HG03558 (cell line): ENCODE measurements around the gene ENO4.

Experiments used
- ATAC-seq: cut with Tn5 transposase; IDR thresholded peaks from one replicate; pipeline ENCODE4 v1.9.1; 2021; ENCODE audit warnings: moderate number of reproducible peaks; ENCODE audit not compliant: unreplicated experiment; ENCODE audit errors: extremely low read depth

ENO4 gene

DNA sequence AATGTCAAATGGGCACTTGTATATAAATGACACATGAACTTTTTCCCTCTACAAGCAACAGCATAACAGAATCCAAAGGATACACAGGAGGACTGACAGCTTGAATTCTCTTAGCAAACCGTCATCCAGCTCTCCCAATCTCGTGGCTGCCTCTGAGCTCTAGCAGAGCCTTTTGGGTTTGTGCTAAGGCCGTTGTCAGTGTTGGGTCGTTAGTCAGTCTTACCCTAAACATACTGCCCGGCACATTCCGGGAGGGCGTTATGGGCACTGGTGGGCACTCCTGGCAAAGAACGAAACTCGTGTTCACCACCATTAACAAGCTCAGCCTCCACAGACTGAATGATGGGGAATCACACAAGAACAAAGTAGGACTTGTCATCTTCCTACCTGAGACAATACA is 19.6 kb upstream of the ENO4 start:
- ATAC-seq = no peak

- no peak for ATAC-seq
Measured at GRCh38 chr10:116831086-116831485, 18.2 kb upstream of the ENO4 start.

- ATAC-seq = no peak
Measured at GRCh38 chr10:116831790-116832189, 17.5 kb upstream of the ENO4 start.

DNA sequence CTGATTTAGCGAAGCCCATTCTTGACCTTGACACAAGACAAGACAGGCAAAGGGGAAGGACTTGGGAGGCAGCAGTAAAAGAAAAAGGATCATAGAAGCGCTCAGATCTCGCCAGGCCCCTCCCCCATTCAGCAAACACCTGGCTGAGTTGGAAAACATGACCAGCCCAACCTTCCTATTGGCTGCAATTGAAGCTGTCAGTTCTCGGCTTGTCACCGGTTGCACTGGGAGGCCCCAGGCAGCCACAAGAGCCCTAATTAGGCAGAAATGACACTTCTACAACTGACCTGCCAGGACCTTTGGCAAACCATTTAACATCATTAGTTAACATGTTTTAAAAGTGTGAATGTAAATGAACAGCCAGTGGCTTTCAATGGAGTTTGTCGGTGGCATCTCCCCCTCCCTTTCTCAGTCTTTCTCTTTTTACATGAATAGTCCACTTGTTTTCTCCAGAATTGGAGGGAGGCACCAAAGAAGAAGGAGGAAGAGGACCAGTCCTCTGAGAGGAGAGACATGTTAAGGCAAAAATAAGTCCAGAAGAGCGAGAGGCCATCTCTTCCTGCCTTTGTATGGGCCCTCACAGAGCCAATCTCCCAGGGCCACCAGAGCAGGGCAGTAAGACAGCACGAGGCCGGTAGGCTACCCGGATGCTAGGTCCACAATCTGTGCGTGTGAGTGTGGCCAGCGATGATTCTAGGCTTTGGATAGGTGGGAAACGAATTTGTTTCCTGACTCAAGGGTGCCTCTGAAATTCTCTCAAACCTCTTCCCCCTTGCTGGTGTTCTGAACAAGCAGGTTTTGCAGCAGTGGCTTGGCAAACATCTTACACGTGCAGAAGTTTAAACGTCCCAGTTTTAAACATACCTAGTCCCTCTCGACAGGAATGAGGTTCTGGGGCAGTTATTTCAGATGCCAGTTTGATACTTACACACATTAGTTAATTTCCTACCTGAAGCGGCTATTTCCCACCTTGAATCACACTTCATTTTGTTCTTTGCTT is 15.0 kb upstream of the ENO4 start:
- no peak for ATAC-seq

DNA sequence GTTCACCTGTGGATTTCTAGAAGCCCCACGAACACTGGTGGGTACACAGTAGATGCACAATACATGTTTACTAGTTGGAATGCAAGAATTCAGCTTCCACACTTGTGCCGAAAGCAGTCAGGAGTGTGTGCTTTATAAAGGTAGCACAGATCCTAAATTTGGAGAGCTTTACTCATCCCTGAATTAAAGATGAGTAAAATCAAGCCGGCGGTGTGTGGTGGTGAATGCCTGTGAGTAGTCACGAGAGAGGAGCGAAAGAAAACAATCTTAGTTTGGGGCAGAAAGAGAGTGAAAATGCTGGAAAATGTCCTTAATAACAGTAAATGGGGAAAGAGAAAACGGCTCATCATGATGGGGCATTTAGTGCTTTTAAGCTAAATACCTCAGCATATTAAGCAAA is 13.6 kb upstream of the ENO4 start:
- ATAC-seq = no peak

GRCh38 chr10:116836083-116836482 is 13.2 kb upstream of the ENO4 start:
- no peak for ATAC-seq

DNA sequence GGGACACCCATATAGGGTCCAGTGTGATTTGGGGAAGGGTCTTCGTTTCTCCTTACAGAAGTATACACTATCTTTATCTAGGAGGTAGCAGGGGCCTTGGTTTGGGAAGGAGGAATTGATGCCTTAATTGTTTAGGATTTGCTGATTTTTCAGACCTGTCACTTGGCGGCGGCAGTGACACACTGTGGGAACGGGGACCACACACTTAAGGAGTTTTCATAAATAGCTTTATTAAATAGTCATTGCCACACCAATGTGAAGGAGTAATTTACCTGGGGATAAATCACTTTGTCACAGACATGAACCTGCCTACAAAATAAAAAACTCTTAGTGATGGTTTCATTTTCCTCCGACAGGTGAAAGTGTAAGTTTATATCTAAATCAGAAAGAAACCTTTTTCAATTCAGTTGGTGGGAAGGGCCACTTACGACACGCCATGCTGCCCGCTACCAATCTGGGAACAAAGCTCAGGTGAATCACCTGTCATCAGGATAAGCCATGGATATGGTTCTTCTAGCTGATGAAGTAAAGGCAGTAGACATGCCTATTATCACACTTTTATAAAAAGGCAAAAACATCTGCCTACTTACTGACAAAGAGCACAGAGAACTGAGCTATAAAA is 12.3 kb upstream of the ENO4 start:
- ATAC-seq = no peak

GRCh38 chr10:116838143-116838725 is 11.1 kb upstream of the ENO4 start:
- ATAC-seq = peak; percentile 49

DNA sequence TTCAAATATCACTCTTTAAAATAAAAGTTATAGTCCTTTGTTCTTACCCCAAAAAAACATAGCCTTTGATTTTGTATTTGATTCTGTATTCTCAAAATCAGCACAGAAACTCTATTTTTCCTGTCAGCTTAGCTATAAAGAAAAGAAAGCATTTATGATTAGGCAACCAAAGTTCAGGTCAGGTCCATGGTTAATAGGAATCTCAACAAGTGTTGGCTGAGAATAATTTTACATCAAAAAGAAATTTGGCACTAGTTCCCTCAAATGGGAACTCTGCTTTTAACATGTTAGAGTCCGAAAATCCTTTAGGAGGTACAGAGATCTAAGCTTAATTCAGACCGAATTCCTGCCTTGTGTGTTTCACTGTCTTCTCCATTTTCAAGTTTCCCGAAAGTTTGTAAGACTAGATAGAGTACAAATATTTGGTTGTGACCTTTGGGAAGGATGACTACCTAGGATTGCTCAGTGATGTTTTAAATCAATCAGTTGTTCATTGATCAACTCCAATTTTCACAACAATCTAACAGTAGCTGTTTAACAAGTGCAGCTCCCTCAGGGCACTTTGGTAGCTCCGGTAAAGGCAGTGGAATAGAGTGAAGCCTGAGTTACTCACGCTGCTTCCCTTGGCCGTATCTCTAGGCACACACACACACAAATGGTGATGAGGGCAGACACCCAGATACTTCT is 8.8 kb upstream of the ENO4 start:
- ATAC-seq = no peak

DNA sequence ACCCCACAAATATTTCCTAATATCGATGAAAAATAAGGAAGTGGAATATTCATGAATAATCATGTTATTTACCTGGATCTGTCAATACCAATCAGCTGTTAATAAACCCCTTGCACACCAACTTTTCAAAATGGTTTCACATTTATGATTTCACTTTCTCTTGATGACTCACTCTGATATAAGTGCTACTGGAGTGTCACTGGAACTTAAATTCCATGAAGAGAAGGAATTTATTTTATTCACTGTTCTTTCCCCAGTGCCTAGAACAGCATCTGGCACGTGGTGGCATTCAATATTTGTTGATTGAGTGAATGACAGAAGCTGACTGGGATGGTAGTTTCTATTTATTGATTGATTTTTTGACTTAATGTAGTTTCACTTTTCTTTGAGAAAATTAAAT is 3.5 kb upstream of the ENO4 start:
- no peak for ATAC-seq

GRCh38 chr10:116848032-116848943 is 1.0 kb upstream of the ENO4 start:
- ATAC-seq = peak; percentile 48

- ATAC-seq = no peak
Measured at GRCh38 chr10:116848944-116849247, 403 bp upstream of the ENO4 start.

DNA sequence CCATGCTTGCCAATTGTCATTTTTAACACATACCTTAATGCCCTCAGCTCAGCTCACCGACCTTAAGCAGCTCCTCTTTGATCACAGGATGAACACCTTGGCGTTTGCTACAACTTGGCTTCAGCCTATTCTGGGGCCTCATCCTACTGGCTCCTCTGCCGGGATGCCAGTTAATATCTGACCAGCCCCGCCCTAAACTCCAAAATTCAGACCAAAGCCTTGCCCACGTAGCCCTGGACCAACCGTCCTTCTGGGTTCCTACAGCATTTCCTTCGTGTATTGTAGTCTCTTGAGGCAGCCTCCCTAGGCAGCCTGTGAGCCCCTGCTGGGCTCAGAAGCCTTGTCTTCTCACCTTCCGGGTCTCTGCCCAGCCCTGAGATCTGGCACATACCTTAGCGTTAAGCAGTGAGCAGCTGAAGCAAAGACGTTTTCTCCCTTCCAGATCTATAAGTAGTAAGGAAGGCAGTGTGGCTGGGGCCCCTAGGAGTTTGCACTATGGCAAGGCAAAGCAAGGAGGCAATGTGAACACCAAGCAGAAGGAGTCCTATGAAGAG is 836 bp downstream of the ENO4 start:
- no peak for ATAC-seq

DNA sequence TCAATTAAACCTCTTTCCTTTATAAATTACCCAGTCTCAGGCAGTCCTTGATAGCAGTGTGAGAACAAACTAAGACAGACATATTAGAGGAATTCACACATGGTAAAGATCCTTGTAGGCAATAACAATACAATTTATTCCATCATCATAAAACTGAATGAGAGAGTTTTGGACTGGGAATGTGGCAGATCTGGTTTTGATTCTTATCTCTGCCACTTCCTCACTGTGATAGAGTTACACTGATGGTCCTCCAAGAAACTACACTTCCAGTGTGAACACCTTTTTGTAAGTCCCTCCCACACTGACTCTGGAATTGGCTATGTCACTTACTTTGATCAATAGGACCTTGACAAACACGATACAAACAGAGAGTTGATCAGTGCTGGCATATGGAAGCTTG is 2.9 kb downstream of the ENO4 start:
- no peak for ATAC-seq

DNA sequence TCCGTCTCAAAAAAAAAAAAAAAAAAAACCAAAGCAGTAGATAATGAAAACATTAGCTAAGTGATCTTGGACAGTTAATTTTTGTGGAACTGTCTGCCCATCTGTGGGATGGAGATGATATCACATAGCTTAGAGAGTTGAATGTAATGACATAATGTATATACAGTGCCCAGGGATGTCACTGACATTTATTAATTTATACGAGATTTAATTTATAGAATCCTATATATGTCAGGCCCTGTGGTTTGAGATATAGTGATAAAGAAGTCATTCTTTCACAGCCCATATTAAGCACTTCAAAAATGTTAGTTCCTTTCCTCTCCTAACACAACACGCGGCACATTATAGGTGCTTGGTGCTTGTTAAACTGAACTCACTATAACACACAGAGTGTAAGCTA is 4.0 kb downstream of the ENO4 start:
- ATAC-seq = no peak

- no peak for ATAC-seq
Measured at GRCh38 chr10:116853701-116854100, 4.4 kb downstream of the ENO4 start.

DNA sequence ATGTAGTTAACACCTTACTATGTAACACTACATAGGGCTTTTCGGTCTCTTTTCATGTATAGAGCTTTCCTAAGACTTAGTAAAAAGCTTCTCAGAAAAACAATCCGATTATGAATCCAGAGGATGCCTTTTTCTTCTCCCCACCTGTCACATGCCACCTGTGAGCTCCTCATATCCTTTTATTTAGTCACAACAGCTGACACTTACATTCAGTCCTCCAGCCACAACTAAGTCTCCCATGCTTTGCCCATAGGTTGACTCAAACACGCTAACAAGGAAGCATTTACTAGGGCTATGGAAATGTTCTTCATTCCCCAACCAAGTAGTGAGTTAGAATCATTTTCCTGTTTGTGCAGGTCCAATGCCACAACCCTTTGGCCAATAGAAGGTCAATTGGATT is 7.9 kb downstream of the ENO4 start:
- no peak for ATAC-seq

DNA sequence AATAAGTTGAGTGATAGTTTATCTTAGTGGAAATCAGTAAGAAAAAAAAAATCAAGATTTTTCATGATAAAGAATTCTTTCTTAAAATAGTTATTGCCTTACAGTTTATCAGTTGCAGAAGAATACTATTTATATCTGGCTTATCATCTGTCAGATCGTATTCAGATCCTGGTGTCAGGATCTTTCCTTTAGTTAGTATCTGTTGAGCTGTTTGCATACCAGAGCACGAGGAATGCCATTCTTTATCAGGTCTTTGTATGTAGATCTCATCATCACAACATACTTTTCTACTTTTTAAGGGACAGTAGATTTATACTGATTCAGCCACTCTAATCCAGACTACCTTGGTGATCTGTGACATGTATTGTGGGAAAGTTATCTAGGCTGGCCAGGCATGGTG is 12.5 kb downstream of the ENO4 start:
- no peak for ATAC-seq

DNA sequence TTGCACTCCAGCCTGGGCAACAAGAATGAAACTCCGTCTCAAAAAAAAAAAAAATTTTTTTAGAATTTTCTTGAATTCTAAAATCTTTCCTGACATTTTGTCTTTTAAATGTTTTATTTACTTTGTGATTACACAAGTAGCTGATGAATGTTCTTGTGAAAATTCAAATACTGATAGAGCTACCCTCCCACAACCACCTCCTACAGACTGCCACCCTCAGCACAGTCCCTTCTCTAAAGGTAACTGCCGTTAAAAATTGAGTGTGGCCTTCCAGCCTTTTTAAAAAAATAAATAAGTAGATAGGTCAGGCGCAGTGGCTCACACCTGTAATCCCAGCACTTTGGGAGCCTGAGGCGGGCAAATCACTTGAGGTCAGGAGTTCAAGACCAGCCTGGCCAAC is 15.1 kb downstream of the ENO4 start:
- no peak for ATAC-seq

DNA sequence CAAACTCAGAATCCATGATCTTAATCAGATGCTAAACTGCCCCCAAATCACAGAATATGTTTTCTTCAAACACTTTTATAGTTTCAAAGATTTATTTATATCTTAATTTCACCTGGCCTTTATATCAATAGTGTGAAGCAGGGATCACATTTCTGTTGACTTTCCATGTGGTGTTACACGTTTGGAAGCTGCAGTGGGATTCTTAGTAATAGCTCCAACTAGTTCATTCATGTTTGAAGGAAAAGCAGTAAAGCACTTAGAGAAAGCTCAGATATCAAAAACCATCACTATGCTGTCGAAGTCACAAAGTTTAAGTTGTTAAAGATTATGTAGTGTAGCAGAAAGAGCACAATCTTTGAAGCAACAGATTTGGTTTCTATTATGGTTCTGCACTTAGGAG is 16.8 kb downstream of the ENO4 start:
- ATAC-seq = no peak
